Measurements from ENCODE around the gene NECTIN1.

DNA sequence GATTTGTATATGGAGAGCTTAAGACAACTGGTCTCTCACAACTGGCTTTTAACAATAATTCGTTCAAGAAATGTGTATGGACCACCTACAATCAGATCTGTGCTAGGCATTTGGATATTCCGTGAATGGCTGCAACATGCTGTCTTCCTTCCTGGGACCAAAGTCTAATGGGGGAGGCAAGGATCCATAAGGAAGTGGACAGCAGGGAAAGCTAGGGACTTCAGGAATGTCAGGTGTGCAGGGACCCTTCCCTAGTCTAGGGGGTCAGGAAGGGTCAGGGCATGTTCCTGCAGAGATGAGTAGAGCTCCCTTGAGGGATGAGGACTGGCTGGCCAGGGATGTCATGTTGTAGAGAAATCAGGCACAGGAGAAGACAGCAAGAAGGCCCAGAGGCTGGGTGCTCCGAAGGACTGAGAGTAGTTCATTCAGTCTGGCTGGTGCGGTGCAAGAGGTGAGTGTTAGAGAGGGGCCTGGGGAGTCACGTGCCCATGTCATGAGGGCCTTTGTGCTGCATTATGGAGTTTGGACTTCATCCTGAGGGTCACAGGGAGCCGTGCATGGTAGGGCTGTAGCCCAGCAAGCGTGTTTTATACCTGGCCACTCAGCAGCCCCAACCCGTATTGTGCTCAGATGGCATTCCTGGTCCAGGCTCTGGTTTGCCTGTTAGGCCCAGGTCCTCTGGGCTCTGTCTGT, 8.5 kb upstream of the NECTIN1 start:
- TF ChIP-seq, protein P1, sequence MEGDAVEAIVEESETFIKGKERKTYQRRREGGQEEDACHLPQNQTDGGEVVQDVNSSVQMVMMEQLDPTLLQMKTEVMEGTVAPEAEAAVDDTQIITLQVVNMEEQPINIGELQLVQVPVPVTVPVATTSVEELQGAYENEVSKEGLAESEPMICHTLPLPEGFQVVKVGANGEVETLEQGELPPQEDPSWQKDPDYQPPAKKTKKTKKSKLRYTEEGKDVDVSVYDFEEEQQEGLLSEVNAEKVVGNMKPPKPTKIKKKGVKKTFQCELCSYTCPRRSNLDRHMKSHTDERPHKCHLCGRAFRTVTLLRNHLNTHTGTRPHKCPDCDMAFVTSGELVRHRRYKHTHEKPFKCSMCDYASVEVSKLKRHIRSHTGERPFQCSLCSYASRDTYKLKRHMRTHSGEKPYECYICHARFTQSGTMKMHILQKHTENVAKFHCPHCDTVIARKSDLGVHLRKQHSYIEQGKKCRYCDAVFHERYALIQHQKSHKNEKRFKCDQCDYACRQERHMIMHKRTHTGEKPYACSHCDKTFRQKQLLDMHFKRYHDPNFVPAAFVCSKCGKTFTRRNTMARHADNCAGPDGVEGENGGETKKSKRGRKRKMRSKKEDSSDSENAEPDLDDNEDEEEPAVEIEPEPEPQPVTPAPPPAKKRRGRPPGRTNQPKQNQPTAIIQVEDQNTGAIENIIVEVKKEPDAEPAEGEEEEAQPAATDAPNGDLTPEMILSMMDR (IDR thresholded peaks at IDR 0.05), result no peak
- TF ChIP-seq POLR2A (IDR thresholded peaks at IDR 0.05), result no peak

All from right lobe of liver (tissue), 4 donors.